Endometrium (tissue), 2 donors: ENCODE measurements around the gene BOK.

Experiments
- FAIRE-seq: peaks from 2 replicates; lab custom pipeline; 2012; peaks lifted over from hg19 to GRCh38; lab: Jason Lieb, UNC
- donor health status: control.
- donor health status: control.

Gene BOK

GRCh38 chr2:241539616-241540374 lies 18.8 kb upstream of the BOK start:
- no peak for FAIRE-seq

- no peak for FAIRE-seq
Observed at GRCh38 chr2:241540401-241540770, 18.2 kb upstream of the BOK start.

GRCh38 chr2:241540771-241541561 lies 17.6 kb upstream of the BOK start:
- no peak for FAIRE-seq

- no peak for FAIRE-seq
Observed at GRCh38 chr2:241541564-241542277, 16.8 kb upstream of the BOK start.

- FAIRE-seq = no peak
Observed at GRCh38 chr2:241542278-241542605, 16.3 kb upstream of the BOK start.

GRCh38 chr2:241545106-241545505 lies 13.4 kb upstream of the BOK start:
- FAIRE-seq = no peak

GRCh38 chr2:241545523-241546473 lies 12.7 kb upstream of the BOK start:
- FAIRE-seq = no peak

- FAIRE-seq = peak; percentile 4
Observed at GRCh38 chr2:241546771-241547498, 11.6 kb upstream of the BOK start.

GRCh38 chr2:241547781-241548450 lies 10.6 kb upstream of the BOK start:
- FAIRE-seq = no peak

GRCh38 chr2:241548451-241548835 lies 10.1 kb upstream of the BOK start:
- FAIRE-seq = no peak

GRCh38 chr2:241550616-241551580 lies 7.6 kb upstream of the BOK start:
- FAIRE-seq = no peak

GRCh38 chr2:241551599-241551997 lies 6.9 kb upstream of the BOK start:
- FAIRE-seq = no peak

- no peak for FAIRE-seq
Observed at GRCh38 chr2:241551998-241552737, 6.4 kb upstream of the BOK start.

GRCh38 chr2:241553512-241553830 lies 5.1 kb upstream of the BOK start:
- FAIRE-seq = no peak

GRCh38 chr2:241553981-241554380 lies 4.6 kb upstream of the BOK start:
- no peak for FAIRE-seq

- no peak for FAIRE-seq
Observed at GRCh38 chr2:241554610-241555322, 3.8 kb upstream of the BOK start.

- FAIRE-seq = no peak
Observed at GRCh38 chr2:241555711-241556110, 2.8 kb upstream of the BOK start.

GRCh38 chr2:241556746-241557145 lies 1.8 kb upstream of the BOK start:
- FAIRE-seq = no peak
